Measurements from ENCODE around the gene CPLANE2.
A peak's percentile ranks its signal among the peaks of the same experiment; 100 is the strongest.

CPLANE2 gene

GRCh38 chr1:16205334-16205671 lies 31.7 kb downstream of the CPLANE2 start:
- ChIA-PET POLR2A (interaction anchor here (0.6 kb wide), 1 partner anchor 88 kb away, joined by 4 read pairs; no protein-coding TSS in a partner anchor), CTCF (interaction anchor here (1.2 to 3.5 kb wide), 8 partner anchors 12 to 416 kb away, joined by 3 to 18 read pairs (median 5); no protein-coding TSS in a partner anchor)
- Histone ChIP-seq H3K4me1 (ENCODE audit: control insufficient read depth, insufficient read depth, low read length) (no peaks in the 10 kb centered on the region), H3K4me3 (ENCODE audit: low read depth, low read length) (no peak overlapping the region), H3K9me3 (ENCODE audit: control insufficient read depth, insufficient read depth, low read depth, low read length) (no peaks in the 10 kb centered on the region), H3K36me3 (ENCODE audit: control insufficient read depth in 2 of 2, insufficient read depth in 1 of 2, low read length in 2 of 2) (no peaks in the 10 kb centered on the region), H3K27ac (ENCODE audit: extremely low read depth, low read depth, low read length) (no peak overlapping the region)
- no peak for TF ChIP-seq MEIS1 (CRISPR knock-in tag; IDR thresholded peaks at IDR 0.05; ENCODE audit: borderline replicate concordance)
- peak; percentile 90 for TF ChIP-seq ZNF600 (tag by site-specific recombination; IDR thresholded peaks at IDR 0.05)
- peak; percentile 35; the same call in 1 of the 2 replicates for TF ChIP-seq SP2 (tag by site-specific recombination; IDR thresholded peaks at IDR 0.05)

- ChIA-PET POLR2A (no interaction called here), CTCF (interaction anchor here (0.6 to 3.5 kb wide), 16 partner anchors 9 to 417 kb away, joined by 3 to 18 read pairs (median 4); no protein-coding TSS in a partner anchor)
- Histone ChIP-seq H3K36me3 (ENCODE audit: control insufficient read depth in 2 of 2, insufficient read depth in 1 of 2, low read length in 2 of 2) (no peaks in the 10 kb centered on the region), H3K9me3 (ENCODE audit: control insufficient read depth, insufficient read depth, low read depth, low read length) (no peaks in the 10 kb centered on the region), H3K4me1 (ENCODE audit: control insufficient read depth, insufficient read depth, low read length) (no peaks in the 10 kb centered on the region), H3K27ac (ENCODE audit: extremely low read depth, low read depth, low read length) (no peak overlapping the region), H3K4me3 (ENCODE audit: low read depth, low read length) (no peak overlapping the region)
- TF ChIP-seq ZNF2 (tag by site-specific recombination; IDR thresholded peaks at IDR 0.05), result peak; percentile 79
- 0 out of 2 replicates have a peak, but pooled peaks have one; percentile 27 for TF ChIP-seq GLIS2 (tag by site-specific recombination; IDR thresholded peaks at IDR 0.05)
- peak; percentile 40 for TF ChIP-seq CTCF (tag by site-specific recombination; IDR thresholded peaks at IDR 0.05)
- TF ChIP-seq ZNF114 (tag by site-specific recombination; IDR thresholded peaks at IDR 0.05), result no peak
- peak; percentile 54; the same call in 1 of the 2 replicates for TF ChIP-seq ZBTB6 (tag by site-specific recombination; IDR thresholded peaks at IDR 0.05)
- no peak for TF ChIP-seq ZNF37A (tag by site-specific recombination; IDR thresholded peaks at IDR 0.05)
- 0 out of 2 replicates have a peak, but pooled peaks have one; percentile 44 for TF ChIP-seq HIC1 (tag by site-specific recombination; IDR thresholded peaks at IDR 0.05)
- no peak for TF ChIP-seq ZNF48 (tag by site-specific recombination; IDR thresholded peaks at IDR 0.05)
Observed at GRCh38 chr1:16204634-16205333, 32.2 kb downstream of the CPLANE2 start.

GRCh38 chr1:16204216-16204615 lies 32.8 kb downstream of the CPLANE2 start:
- ChIA-PET POLR2A (no interaction called here), CTCF (interaction anchor here (0.6 to 3.5 kb wide), 17 partner anchors 8 to 418 kb away, joined by 3 to 18 read pairs (median 4); no protein-coding TSS in a partner anchor)
- Histone ChIP-seq H3K36me3 (ENCODE audit: control insufficient read depth in 2 of 2, insufficient read depth in 1 of 2, low read length in 2 of 2) (no peaks in the 10 kb centered on the region), H3K4me3 (ENCODE audit: low read depth, low read length) (no peak overlapping the region), H3K4me1 (ENCODE audit: control insufficient read depth, insufficient read depth, low read length) (no peaks in the 10 kb centered on the region), H3K9me3 (ENCODE audit: control insufficient read depth, insufficient read depth, low read depth, low read length) (no peaks in the 10 kb centered on the region), H3K27ac (ENCODE audit: extremely low read depth, low read depth, low read length) (no peak overlapping the region)
- no peak for TF ChIP-seq ZNF18 (tag by site-specific recombination; IDR thresholded peaks at IDR 0.05)
- no peak for TF ChIP-seq SP2 (tag by site-specific recombination; IDR thresholded peaks at IDR 0.05)
- no peak for TF ChIP-seq ZNF274 (IDR thresholded peaks at IDR 0.05; ENCODE audit: low read length)
- TF ChIP-seq ZNF274 (tag by site-specific recombination; IDR thresholded peaks at IDR 0.05; ENCODE audit: borderline replicate concordance), result no peak
- TF ChIP-seq ZBTB7A (tag by site-specific recombination; IDR thresholded peaks at IDR 0.05; ENCODE audit: low read depth), result no peak
- no peak for TF ChIP-seq ZNF571 (tag by site-specific recombination; IDR thresholded peaks at IDR 0.05)
- no peak for TF ChIP-seq ZNF501 (tag by site-specific recombination; IDR thresholded peaks at IDR 0.05)
- no peak for TF ChIP-seq ZBTB21 (tag by site-specific recombination; IDR thresholded peaks at IDR 0.05)
- no peak for TF ChIP-seq PRDM1 (tag by site-specific recombination; IDR thresholded peaks at IDR 0.05)
- no peak for TF ChIP-seq ZNF211 (tag by site-specific recombination; IDR thresholded peaks at IDR 0.05; ENCODE audit: low read depth)
- TF ChIP-seq ZNF548 (tag by site-specific recombination; IDR thresholded peaks at IDR 0.05), result no peak
- TF ChIP-seq MEIS1 (CRISPR knock-in tag; IDR thresholded peaks at IDR 0.05; ENCODE audit: borderline replicate concordance), result no peak
- TF ChIP-seq ZSCAN5A (tag by site-specific recombination; IDR thresholded peaks at IDR 0.05), result no peak
- TF ChIP-seq ZBTB48 (tag by site-specific recombination; IDR thresholded peaks at IDR 0.05), result no peak
- TF ChIP-seq ZNF560 (tag by site-specific recombination; IDR thresholded peaks at IDR 0.05; ENCODE audit: borderline replicate concordance), result no peak
